ENCODE results near the gene PTGFRN.

The PTGFRN gene

DNA sequence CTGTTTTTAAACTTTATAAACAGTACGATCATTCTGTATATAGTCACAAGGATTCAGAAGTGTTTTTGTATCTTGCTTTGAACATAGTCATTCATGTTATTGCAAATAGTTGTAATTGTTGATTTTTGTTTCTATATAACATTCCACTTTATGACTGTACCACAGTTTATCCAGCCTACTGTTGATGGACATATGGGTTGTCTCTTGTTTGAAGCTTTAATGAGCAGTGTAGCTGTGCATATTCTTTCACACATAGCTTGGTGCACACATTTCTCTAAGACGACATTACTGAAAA, 98.0 kb downstream of the PTGFRN start:
- no peak for DNase-seq

DNA sequence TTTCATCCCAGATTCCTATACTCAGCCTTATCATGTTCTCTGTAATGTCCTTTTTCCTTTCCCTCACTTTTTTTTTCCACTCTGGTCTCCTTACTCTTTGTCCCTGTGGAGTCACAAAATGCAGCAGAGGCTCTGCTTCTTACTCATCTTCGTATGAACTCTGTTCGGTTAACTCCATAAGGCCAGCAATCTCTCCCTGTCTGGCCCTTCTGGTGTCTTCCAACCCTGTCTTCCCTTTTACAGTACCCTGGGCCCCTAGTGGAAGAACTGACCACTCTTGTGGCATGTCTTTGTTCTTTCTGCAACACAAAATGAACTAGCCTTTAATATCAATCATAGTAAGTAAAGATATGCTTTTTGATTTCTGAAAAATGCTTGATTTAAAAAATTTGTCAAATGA, 98.9 kb downstream of the PTGFRN start:
- no peak for DNase-seq

DNA sequence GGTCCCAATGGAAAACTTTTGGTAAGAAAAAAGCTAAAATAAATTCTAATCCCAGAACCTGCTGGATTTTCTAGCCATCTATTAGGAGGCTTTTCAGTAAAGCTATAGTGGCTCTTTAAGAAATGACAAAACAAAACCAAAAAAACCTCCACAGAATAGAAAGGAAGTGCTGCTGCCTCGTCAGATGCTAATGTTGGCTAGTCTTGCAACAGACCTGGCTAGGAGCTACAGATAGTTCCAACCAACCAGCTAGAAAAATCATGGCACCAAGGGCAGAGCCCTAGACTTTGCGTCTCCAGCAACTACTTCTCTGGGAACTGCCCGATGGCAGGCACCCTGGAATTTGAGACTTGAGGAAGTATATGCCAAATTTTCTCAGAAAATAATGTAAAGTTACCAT, 99.4 kb downstream of the PTGFRN start:
- DNase-seq: no peak

DNA sequence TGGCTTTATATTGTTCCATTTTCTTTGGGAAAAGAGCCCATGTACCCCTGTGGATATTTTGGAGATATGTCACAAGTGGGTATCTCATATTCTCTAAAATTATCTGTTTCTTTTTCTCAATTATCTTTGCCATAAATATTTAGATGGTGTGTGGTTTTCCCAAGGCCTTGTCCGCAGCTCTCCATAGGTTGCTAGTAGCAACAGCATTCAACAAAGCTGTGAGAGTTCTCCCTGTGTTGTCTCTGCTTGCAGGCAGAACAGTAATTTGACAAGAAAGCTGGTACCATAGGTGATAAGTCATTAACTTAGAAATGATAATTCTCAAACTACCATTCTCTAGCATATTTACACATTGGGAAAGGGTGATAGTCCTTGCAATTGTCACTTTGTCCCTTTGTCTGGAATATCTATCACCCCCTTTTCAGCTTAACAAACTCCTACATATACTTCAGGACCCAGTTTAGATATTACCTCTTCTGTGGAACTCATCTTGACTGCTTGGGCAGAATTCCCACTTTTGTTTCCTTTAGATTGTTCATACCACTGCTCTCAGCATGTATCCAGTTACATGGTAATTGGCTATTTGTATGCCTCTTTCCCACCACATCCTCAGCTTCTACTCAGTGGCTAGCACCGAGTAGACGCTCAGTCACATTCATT, 100.7 kb downstream of the PTGFRN start:
- DNase-seq: no peak

DNA sequence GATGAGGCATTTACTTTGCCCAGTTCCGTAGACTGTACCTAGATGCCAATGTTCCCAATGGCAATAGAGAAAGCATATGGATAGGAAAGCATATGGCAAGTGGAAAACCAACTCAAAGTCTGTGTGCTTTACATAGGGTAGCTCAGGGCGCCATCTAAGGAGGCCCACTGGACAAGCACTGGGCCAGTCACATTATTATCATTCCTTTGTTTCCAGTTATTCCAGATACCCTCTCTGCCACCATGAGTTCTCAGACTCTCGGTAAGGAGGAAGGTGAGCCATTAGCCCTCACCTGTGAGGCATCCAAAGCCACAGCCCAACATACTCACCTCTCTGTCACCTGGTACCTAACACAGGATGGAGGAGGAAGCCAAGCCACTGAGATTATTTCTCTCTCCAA, 101.6 kb downstream of the PTGFRN start:
- DNase-seq: no peak

DNA sequence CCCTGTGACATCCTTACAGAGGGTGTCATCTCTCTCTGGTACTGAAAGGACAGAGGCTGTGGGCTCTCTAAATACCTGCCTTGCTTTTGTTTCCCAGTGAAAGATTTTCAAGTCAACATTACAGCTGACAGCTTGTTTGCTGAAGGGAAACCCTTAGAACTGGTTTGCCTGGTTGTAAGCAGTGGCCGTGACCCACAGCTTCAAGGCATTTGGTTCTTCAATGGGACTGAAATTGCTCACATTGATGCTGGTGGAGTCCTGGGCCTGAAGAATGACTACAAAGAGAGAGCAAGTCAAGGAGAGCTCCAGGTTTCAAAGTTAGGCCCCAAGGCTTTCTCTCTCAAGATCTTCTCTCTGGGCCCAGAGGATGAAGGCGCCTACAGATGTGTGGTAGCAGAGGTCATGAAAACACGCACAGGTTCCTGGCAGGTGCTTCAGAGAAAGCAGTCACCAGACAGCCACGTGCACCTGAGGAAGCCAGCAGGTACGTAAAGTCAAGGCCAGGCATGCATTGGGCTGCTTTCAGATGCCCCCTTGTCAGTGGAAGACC, 103.7 kb downstream of the PTGFRN start:
- no peak for DNase-seq

DNA sequence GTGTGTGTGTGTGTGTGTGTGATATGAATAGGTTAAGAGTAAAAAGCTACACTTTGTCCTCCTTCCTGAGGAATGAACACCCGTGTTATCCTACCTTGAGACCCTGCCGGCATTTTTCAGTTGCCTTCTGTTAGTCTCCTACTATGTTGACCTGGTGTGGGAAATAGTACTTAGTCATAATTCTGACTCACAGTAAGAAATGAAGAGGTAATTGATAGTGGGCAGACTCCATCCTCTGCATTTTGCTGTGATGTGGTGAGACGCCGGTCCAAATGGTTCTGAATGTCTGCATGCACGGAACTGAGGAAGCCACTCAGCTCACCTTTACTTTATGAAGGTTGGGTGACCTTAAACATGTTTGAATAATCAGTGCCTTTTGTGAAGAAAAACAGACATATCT, 104.5 kb downstream of the PTGFRN start:
- no peak for DNase-seq

DNA sequence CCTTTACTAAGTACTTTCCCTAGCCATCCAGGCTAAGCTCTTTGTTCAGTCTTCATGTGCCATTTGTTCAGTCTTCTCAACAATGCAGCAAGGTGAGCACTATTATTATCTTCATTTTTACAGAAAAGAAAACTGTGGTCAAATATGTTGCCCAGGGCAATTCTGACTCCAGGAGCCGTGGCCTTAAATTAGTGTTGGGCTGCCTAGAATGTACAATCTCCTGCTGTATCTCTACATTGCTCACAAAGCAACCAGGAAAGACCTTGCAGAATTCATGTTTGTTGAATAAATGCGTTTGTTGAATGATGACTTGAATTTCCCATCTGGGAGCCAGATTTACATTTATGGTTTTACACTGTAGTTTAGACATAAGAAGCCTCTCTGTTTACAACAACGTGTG, 106.0 kb downstream of the PTGFRN start:
- no peak for DNase-seq

DNA sequence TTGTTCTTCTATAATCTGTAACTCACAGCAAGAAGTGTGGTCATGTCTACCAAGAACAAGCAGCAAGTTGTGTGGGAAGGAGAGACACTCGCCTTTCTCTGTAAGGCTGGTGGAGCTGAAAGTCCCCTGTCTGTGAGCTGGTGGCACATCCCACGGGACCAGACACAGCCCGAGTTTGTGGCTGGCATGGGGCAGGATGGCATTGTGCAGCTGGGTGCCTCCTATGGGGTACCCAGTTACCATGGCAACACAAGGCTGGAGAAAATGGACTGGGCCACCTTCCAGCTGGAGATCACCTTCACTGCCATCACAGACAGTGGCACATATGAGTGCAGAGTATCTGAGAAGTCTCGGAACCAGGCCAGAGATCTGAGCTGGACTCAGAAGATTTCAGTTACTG, 107.3 kb downstream of the PTGFRN start:
- no peak for DNase-seq

DNA sequence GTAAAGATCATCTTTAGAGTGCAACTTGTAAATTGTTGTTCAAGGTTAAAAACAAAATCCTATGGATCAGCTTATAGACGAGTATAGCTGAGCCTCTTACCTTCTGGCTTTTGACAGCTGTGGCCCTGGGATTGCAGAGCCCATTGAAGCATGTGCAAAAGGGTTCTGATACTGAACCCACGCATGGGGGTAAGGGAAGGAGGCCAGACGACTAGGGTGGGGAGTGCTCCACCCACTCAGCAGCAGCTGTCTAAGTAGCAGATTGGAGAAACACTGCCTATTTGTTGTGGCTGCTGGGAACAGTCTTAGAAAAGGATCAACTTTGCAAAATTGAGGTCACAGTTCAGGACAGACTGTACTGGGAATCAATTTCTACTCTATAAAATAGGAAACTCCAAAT, 107.9 kb downstream of the PTGFRN start:
- no peak for DNase-seq

DNA sequence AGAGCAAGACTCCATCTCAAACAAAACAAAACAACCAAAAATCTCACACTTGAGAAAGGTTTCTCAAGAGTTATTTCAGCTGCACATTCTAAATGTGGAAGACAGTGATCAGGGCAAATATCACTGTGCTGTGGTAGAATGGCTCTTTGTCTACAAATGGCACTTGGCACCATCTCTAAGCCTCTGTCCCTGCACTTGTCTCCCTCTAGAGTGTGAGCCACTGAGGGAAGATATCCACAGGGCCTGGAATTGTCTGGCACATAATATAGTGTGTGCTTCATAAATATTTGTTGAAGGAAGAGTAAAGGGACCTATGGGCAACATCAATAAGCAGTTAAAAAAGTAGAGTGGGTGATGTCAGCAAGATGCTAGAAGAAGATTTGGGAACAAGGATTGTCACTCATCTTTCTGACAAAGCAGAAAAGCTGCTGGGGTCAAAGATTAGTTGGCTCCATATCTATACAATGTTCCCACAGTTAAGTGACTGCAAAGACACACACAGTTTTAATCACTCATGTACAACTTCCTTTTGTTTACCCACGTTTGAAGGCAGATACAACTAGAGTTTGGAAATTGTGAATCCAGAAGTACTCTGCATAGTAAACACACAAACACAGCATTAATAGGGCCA, 110.9 kb downstream of the PTGFRN start:
- no peak for DNase-seq

DNA sequence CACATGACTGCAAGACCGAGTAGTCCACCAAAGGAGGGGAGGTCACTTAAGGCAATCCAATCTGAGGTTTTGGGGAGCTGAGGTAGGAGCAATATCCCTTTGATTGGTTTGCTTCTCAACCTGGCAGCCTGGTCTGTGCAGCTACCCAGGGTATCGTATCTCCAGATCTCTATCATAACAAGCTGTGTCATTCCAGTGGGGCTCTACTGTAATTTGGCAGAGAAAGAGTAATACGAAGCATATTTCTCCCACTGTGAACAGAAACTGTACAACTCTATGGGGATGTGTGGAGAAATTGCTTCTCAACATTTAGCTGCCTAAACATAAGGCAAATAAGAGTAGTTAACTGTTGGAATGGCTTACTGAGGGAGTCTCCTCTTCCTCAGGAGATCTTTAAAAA, 112.4 kb downstream of the PTGFRN start:
- no peak for DNase-seq

DNA sequence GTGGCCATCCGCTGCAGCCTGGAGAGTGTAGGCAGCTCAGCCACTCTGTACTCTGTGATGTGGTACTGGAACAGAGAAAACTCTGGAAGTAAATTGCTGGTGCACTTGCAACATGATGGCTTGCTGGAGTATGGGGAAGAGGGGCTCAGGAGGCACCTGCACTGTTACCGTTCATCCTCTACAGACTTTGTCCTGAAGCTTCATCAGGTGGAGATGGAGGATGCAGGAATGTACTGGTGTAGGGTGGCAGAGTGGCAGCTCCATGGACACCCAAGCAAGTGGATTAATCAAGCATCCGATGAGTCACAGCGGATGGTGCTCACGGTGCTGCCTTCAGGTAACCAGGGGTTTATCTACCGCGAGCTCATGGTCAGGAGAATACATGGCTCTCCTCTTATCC, 115.9 kb downstream of the PTGFRN start:
- no peak for DNase-seq

DNA sequence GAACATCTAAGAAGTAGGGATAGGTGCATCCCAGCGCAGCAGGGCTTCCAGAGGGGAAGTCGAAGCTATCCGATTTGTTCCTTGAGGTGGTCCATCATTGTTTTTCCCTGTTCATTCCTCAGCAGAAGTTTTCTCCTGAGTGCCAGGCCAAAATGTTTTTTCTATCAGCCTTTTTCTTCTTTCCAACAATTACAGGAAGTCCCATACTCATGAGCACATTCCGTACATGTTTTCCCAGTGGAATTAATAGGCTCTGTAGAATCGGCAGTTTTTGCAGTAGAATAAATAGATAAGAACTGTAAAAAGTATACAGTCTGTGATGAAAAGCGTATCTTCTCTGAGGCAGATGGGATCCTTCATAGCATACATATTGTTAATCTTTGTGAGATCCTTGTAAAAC, 116.6 kb downstream of the PTGFRN start:
- no peak for DNase-seq

DNA sequence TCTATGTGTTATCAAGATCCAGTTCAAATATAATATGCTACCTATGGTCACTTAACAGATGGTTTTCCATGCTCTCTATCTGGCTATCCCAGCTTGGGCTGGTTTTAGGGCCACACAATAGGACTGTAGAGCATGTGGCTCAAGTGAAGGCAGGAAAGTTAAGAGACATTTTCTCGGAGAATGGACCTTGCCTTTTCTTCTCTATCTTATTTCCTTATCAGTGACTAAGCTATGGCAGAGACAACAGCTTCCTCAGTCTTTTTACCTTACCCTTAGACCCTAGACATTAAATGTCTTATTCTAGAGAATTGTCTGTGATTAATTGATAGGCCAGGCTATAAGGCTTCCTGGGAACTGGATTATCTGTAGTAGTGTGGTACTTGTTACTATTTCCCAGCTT, 120.0 kb downstream of the PTGFRN start:
- no peak for DNase-seq

DNA sequence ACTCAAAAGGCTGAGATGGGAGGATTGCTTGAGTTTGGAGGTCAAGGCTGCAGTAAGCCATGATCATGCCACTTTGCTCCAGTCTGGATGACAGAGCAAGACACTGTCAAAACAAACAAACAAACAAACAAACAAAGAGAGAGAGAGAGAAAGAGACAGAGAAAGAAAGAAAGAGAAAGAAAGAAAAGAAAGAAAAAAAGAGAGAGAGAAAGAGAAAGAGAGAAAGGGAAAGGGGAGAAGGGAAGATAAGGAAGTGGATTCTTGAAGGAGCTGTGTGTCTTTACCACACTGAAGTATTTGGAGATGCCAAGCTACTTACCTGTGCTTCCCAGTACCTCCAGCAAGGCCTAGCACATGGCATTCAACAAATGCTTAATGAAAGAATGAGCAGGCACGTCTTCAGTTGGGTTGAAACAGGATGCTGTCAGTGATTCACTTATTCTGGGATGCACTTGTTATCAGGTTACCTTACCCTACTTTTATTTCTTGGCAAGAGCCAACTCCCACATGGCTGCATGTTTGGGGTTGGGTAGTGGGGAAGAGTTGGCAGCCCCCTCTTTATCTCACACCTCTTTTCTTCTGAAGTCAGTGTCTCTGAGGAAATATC, 120.7 kb downstream of the PTGFRN start:
- no peak for DNase-seq

DNA sequence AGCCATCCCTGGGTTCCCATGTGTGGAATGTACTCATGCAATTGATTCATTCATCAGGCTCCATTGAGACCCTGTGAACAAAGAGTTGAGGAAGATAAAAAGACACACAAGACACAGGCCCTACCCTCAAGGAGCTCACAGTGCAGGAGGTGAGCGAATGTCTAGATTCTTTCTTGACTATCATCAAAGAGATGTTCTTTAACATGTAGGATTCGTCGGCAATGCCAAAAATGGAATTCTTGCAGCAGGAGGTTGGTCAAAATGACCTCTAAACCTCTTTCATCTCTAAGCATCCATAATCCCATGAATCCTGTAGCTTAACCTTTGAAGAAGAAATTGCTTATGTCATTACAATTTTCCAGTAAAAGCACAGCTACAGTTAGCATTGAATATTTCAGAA, 122.5 kb downstream of the PTGFRN start:
- DNase-seq: no peak

DNA sequence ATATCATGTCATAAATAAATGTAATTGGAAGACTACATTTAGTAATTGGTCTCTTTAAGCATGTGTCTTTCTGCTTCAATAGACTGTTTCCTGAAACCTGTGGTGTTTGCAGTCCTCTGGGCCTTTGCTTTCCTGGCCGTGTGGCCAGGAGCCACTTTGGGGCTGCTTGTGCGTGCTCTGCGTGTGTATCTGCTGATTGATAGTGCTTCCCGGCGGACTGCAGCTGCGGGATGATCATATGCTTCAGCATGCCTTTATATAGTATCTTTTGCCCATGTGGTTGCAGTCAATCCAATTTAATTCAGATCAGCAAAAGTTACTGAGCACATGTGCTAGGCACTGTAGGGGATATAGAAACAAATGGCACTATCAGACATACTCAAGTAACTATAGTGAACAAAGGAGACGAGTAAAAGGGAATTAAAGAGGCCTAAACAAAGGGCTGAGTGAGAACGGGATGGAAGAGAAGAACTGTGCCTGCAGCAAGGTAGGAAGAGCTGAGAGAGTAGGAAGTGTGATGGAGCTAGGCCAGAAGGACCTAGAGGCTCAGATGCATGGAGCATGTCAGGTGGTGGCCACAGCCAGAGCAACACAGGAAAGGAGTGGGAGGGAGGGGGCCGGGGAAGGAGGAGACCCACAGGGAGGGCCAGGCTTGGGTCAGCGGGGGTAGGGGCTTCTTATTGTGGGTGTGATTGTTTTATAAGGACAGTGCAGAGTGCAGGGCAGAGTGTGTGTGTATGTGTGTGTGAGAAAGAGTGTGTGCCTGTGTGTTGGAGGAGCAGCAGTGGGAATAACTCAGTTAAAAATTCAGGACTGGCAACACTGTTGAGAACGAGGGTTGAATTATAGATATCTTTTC, 123.2 kb downstream of the PTGFRN start:
- no peak for DNase-seq

DNA sequence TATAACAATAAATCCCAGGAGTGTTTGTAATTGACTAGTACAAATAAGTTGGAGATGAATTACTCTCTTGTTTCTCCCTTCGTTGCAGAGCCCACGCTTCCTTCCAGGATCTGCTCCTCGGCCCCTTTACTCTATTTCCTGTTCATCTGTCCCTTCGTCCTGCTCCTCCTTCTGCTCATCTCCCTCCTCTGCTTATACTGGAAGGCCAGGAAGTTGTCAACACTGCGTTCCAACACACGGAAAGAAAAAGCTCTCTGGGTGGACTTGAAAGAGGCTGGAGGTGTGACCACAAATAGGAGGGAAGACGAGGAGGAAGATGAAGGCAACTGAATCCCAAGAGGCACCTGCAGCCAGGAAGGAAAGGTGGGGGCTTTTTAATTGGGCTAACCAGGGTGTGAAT, 124.1 kb downstream of the PTGFRN start:
- no peak for DNase-seq

DNA sequence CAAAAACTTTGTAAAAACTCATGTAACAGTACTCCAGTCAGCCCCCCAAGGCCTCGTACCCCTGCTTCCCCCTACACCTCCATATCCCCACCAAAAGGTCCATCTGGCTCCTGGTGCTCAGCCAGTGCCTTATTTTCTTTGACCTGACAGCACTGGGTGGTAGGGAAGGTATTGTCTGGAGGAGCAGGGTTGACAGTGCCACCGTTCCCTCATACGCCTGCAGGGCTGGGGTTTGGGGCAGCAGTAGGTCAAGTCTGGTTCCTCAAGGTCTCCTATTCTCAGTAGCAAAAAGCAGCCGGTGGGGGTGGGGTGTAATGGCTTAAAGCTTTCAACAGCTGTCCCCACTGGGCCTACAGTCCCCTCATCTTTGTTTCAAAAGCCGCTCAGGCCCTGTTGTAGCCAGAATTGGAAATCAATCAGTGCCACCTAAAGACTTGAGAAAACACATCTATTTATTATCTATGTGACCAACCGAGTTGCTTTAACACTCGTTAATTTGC, 125.1 kb downstream of the PTGFRN start:
- no peak for DNase-seq

DNA sequence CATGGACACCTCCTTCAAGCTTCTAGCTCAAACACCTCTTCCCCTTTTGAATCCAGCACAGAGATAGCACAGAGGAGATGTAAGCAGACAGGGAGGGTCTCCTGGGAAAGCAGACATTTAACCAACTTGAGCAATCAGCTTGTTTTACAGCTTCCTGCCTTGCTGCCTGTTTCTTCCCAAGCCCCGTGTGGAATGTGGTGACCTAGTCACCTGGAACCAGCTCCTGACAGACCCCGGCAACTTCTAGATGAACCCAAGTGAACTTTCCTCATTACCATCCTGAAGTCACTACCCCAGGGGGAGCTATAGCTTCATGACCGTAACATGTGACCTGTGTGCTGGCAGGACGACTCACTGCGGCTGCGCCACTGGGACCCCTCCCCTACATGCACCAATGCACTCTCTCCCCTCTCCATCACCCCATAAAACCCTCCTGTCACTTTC, 126.3 kb downstream of the PTGFRN start:
- no peak for DNase-seq

DNA sequence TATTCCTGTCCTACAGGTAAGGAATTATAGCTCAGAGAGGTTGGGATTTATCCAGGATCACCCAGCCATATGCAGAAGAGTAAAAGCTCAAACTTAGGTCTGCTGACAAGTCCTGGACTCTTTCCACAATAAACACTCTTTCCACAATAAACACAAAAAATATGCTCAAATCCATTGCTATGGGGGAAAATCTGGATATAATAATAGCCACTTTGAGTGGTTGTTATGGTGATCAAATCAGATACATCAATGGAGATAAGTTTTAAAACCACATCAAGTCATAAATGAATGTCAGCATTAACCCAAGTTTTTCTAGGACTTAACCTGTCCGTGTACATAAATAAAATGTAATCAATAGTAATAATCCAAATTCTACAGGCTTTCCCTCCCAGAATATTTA, 128.1 kb downstream of the PTGFRN start:
- DNase-seq: no peak

DNA sequence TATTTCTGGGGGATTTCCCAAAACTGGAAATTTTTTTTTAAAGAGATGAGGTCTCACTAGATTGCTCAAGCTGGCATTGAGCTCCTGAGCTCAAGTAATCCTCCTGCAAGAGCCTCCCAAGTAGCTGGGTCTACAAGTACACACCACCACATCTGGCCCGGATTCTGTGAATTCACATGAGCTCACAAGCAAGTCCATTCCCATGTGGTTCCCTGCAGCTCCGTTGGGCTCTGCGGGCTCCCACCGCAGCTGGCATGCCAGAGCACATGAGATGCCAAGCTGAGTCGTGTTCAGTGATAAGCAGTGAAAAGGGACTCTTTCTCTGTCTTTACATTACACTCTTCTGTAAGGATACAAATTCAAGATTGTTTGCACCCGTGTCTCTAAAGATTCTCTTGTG, 128.5 kb downstream of the PTGFRN start:
- DNase-seq: no peak

All from NCI-H187 (cell line).